ENCODE measurements around the gene GNG14.

GRCh38 chr19:12733369-12734214 is 45.8 kb downstream of the GNG14 start:
- TF ChIP-seq CTCF (IDR thresholded peaks at IDR 0.05) (no peak), POLR2A (IDR thresholded peaks at IDR 0.05) (no peak)

All from lower leg skin (tissue), 3 donors.